HEK293 (cell line): ENCODE results near the gene CCDC92.
A peak's percentile ranks its signal among the peaks of the same experiment; 100 is the strongest.

Experiments used
- CTCF ChIA-PET: fragments of 350-600 bp; formaldehyde crosslinking; extraction: SDS; loops from one replicate; lab custom pipeline; 2021; ENCODE audit warnings: antibody characterized with exemption; lab: Yijun Ruan, JAX
- POLR2A ChIA-PET: fragments of 300-600 bp; formaldehyde crosslinking; extraction: SDS; loops from one replicate; lab custom pipeline; 2020; ENCODE audit warnings: antibody characterized with exemption, inconsistent platforms; lab: Yijun Ruan, JAX
- H3K27ac ChIP-seq: fragments of 200-500 bp; sonication (Bioruptor generic); 2 replicates; pipeline ENCODE4 v1.5.1; 2014; ENCODE audit warnings: low read depth, low read length, control low read depth, inconsistent platforms; ENCODE audit errors: extremely low read depth
- H3K36me3 ChIP-seq, 2 experiments: fragments of 200-500 bp in 1 of 2; sonication (Bioruptor generic) in 1 of 2; 1 replicate in 1 of 2; 2 replicates in 1 of 2; pipeline ENCODE4 v1.5.1; 2014 to 2017; ENCODE audit warnings: inconsistent platforms in 2 of 2, low read length in 2 of 2; ENCODE audit not compliant: control insufficient read depth in 2 of 2, insufficient read depth in 1 of 2
- H3K4me1 ChIP-seq: fragments of 200-500 bp; sonication (Bioruptor generic); 2 replicates; pipeline ENCODE4 v1.5.1; 2014; ENCODE audit warnings: mild to moderate bottlenecking, low read length, inconsistent platforms; ENCODE audit not compliant: control insufficient read depth, insufficient read depth
- H3K4me3 ChIP-seq: 2 replicates; pipeline ENCODE4 v1.5.1; 2011; ENCODE audit warnings: low read depth, mild to moderate bottlenecking, control low read depth, low read length, moderate library complexity
- H3K9me3 ChIP-seq: fragments of 200-500 bp; sonication (Bioruptor generic); 2 replicates; pipeline ENCODE4 v1.5.1; 2014; ENCODE audit warnings: low read depth, low read length, inconsistent platforms; ENCODE audit not compliant: control insufficient read depth, insufficient read depth
- ZBTB10 ChIP-seq: fragments of 450-650 bp; formaldehyde crosslinking; IDR thresholded peaks from 2 replicates; pipeline ENCODE4 v1.5.1; 2016; ENCODE audit warnings: missing biosample characterization, missing genetic modification characterization
- ZBTB17 ChIP-seq: fragments of 450-650 bp; formaldehyde crosslinking; IDR thresholded peaks from 2 replicates; pipeline ENCODE4 v1.5.1; 2016; ENCODE audit warnings: missing biosample characterization, missing genetic modification characterization
- ZBTB48 ChIP-seq: fragments of 450-650 bp; formaldehyde crosslinking; IDR thresholded peaks from 2 replicates; pipeline ENCODE4 v1.5.1; 2016; ENCODE audit warnings: missing biosample characterization, missing genetic modification characterization
- ZFHX2 ChIP-seq: fragments of 450-650 bp; formaldehyde crosslinking; conservative IDR thresholded peaks from 2 replicates; pipeline ENCODE4 v1.5.1; 2016; ENCODE audit warnings: missing biosample characterization, missing genetic modification characterization
- ZNF10 ChIP-seq: fragments of 450-650 bp; formaldehyde crosslinking; IDR thresholded peaks from 2 replicates; pipeline ENCODE4 v1.5.1; 2017; ENCODE audit warnings: missing biosample characterization, missing genetic modification characterization
- ZNF394 ChIP-seq: fragments of 450-650 bp; formaldehyde crosslinking; IDR thresholded peaks from 2 replicates; pipeline ENCODE4 v1.5.1; 2016; ENCODE audit warnings: missing biosample characterization, missing genetic modification characterization, mild to moderate bottlenecking, moderate library complexity, borderline replicate concordance
- ZNF518A ChIP-seq: fragments of 450-650 bp; formaldehyde crosslinking; conservative IDR thresholded peaks from 2 replicates; pipeline ENCODE4 v1.5.1; 2016; ENCODE audit warnings: low read depth, missing biosample characterization, missing genetic modification characterization

CCDC92 gene

GRCh38 chr12:124015494-124016461 lies 43.1 kb upstream of the CCDC92 start:
- peaks cover 19 to 35% of the 10 kb centered on the region in 2 experiments; a peak in 2 of 3 replicates for H3K36me3 ChIP-seq
- H3K4me1 ChIP-seq: no peaks in the 10 kb centered on the region
- H3K27ac ChIP-seq: no peak overlapping the region
- POLR2A ChIA-PET: interaction anchor here (1.1 kb wide), 1 partner anchor 19 kb away, joined by 3 read pairs; no protein-coding TSS in a partner anchor
- TF ChIP-seq ZNF518A: no peak
- peak; percentile 45 for TF ChIP-seq ZFHX2
- peak; percentile 36 for TF ChIP-seq ZBTB17
- TF ChIP-seq, all 188 proteins: peak for 2
- CTCF ChIA-PET: interaction anchor here (0.9 to 1.6 kb wide), 2 partner anchors 16 to 17 kb away, joined by 3 to 4 read pairs; no protein-coding TSS in a partner anchor
- no peak overlapping the region for H3K4me3 ChIP-seq
- no peaks in the 10 kb centered on the region for H3K9me3 ChIP-seq

GRCh38 chr12:124013073-124013472 lies 40.4 kb upstream of the CCDC92 start:
- Histone ChIP-seq H3K27ac (no peak overlapping the region), H3K9me3 (no peaks in the 10 kb centered on the region), H3K36me3 (peaks cover 27 to 41% of the 10 kb centered on the region in 2 experiments), H3K4me1 (no peaks in the 10 kb centered on the region), H3K4me3 (no peak overlapping the region)
- TF ChIP-seq ZNF394: peak; percentile 41; the same call in 1 of the 2 replicates
- TF ChIP-seq ZBTB48 (tag by site-specific recombination): no peak
- no peak for TF ChIP-seq ZNF10 (tag by site-specific recombination)
- ChIA-PET CTCF (no interaction called here), POLR2A (interaction anchor here (0.6 kb wide), 1 partner anchor 752 kb away, joined by 3 read pairs; no protein-coding TSS in a partner anchor)

GRCh38 chr12:124011435-124012115 lies 38.9 kb upstream of the CCDC92 start:
- POLR2A ChIA-PET: no interaction called here
- Histone ChIP-seq H3K4me1 (no peaks in the 10 kb centered on the region), H3K4me3 (no peak overlapping the region), H3K36me3 (peaks cover 27 to 53% of the 10 kb centered on the region in 2 experiments), H3K9me3 (no peaks in the 10 kb centered on the region), H3K27ac (no peak overlapping the region)
- CTCF ChIA-PET: interaction anchor here (0.8 to 1.0 kb wide), 2 partner anchors 7 to 8 kb away, joined by 3 read pairs; no protein-coding TSS in a partner anchor
- no peak for TF ChIP-seq ZBTB10 (tag by site-specific recombination)
